Ovary (tissue), 3 donors: ENCODE data around the gene HS6ST2.

Experiments used
- CTCF ChIP-seq, 3 donors: fragments of 450-650 bp in 2 of 3; fragments of 200-600 bp in 1 of 3; IDR thresholded peaks; one replicate each; pipeline versions ENCODE4 v1.5.1 to v1.8.0; 2016 to 2022; ENCODE audit warnings: antibody characterized with exemption in 3 of 3, mild to moderate bottlenecking in 1 of 3
- EP300 ChIP-seq: sonication (generic); formaldehyde crosslinking; IDR thresholded peaks from one replicate; pipeline ENCODE4 v1.6.1; 2017; ENCODE audit warnings: antibody characterized with exemption
- POLR2A ChIP-seq: fragments of 450-650 bp; IDR thresholded peaks from one replicate; pipeline ENCODE4 v1.6.1; 2017; ENCODE audit warnings: antibody characterized with exemption, mild to moderate bottlenecking, moderate library complexity
- donor health status: DM: no; HTN: no; CAD: no.

- TF ChIP-seq POLR2A = no peak
- TF ChIP-seq CTCF (IDR thresholded peaks at IDR 0.05) = no peak
- no peak for TF ChIP-seq EP300
These were observed 344.6 kb downstream of the HS6ST2 start for GRCh38 chrX:132613801-132614200.
